Suprapubic skin (tissue), 4 donors: ENCODE measurements around the gene COASY.

Experiments
- EP300 ChIP-seq: sonication (generic); formaldehyde crosslinking; IDR thresholded peaks from one replicate; pipeline ENCODE4 v1.6.1; 2017; ENCODE audit warnings: antibody characterized with exemption
- POLR2A ChIP-seq, 2 donors: fragments of 450-650 bp; IDR thresholded peaks; one replicate each; pipeline ENCODE4 v1.6.1; 2017; ENCODE audit warnings: antibody characterized with exemption in 2 of 2, mild to moderate bottlenecking in 2 of 2, moderate library complexity in 2 of 2
- POLR2AphosphoS5 ChIP-seq, 3 donors: sonication (generic); formaldehyde crosslinking; IDR thresholded peaks; one replicate each; pipeline ENCODE4 v1.6.1; 2017; ENCODE audit warnings: antibody characterized with exemption in 3 of 3
- TF ChIP-seq, protein P1 (sequence below), 2 donors: fragments of 200-600 bp in 1 of 2; fragments of 450-650 bp in 1 of 2; sonication (generic) in 1 of 2; IDR thresholded peaks; one replicate each; pipeline ENCODE4 v1.5.1; 2016 to 2019; ENCODE audit warnings: antibody characterized with exemption in 2 of 2, mild to moderate bottlenecking in 1 of 2, moderate library complexity in 1 of 2

DNA sequence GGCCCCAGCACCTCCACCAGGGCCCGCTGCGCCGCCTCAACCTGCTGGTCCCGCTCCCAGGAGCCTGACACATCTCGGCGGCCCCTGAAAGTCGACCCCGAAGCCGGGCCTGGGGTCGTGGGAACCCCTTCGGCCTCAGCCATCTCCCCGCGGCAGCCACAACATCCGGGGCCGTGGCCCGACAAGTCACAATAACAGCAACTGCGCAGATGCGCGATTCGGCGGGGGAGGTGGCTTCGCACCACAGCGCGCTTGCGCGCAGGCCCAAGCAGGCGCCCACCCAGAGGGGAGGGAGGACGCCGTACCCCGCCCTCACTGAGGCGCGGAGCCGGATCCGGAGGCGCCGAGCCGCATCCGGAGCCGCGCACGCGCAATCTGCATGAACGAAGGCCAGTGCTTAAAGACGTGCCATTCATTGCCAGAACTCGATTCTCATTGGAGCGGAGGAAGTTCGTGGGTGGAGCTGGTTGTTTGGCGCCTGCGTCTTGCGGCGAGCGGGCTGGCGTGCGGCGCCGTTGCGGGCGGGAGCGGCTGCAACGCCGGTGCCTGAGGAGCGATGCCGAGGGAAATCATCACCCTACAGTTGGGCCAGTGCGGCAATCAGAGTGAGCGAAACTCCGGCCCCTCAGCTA, 47.4 kb downstream of the COASY start, which contains the start of the genes RETREG3 and TUBG1:
- TF ChIP-seq POLR2A (IDR thresholded peaks at IDR 0.05), result peak in 1 of 2 donors; percentile 87
- TF ChIP-seq POLR2AphosphoS5 (IDR thresholded peaks at IDR 0.05), result peak; percentile 81 to 92 (median 86)
- TF ChIP-seq, protein P1, sequence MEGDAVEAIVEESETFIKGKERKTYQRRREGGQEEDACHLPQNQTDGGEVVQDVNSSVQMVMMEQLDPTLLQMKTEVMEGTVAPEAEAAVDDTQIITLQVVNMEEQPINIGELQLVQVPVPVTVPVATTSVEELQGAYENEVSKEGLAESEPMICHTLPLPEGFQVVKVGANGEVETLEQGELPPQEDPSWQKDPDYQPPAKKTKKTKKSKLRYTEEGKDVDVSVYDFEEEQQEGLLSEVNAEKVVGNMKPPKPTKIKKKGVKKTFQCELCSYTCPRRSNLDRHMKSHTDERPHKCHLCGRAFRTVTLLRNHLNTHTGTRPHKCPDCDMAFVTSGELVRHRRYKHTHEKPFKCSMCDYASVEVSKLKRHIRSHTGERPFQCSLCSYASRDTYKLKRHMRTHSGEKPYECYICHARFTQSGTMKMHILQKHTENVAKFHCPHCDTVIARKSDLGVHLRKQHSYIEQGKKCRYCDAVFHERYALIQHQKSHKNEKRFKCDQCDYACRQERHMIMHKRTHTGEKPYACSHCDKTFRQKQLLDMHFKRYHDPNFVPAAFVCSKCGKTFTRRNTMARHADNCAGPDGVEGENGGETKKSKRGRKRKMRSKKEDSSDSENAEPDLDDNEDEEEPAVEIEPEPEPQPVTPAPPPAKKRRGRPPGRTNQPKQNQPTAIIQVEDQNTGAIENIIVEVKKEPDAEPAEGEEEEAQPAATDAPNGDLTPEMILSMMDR (IDR thresholded peaks at IDR 0.05), result peak in 1 of 2 donors; percentile 50
- TF ChIP-seq EP300, result no peak
